GM18502 (cell line): ENCODE measurements around the gene SELENOM.
"Not testable (repeated sequence)": the region's sequence is repeated elsewhere in the genome, so short reads cannot be mapped to it uniquely, and the experiment has no call there.

Source experiments
- ATAC-seq: cut with Tn5 transposase; IDR thresholded peaks from one replicate; pipeline ENCODE4 v1.9.1; 2021; ENCODE audit warnings: mild to moderate bottlenecking; ENCODE audit not compliant: unreplicated experiment, poor library complexity

Gene SELENOM

DNA sequence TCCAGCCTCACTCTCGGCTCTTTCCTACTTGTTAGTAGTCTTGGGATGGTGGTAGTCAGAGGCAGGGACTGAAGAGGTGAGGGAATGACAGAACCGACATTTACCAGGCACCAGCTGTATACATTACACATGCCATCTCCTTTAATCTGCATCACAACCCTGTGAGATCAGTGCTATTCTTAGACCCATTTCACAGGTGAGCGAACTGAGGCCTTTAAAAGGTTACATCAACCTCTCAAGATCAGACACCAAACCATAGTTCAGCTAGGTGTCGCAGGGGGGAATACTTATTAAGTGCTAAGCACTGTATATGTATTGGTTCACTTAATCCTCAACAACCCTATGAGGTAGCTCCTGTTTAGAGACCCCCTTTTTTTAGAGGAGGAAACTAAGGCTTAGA is 27.3 kb upstream of the SELENOM start:
- ATAC-seq: no peak

- ATAC-seq: no peak
These were observed 26.5 kb upstream of the SELENOM start for GRCh38 chr22:31133911-31134310.

- no peak for ATAC-seq
These were observed 23.5 kb upstream of the SELENOM start for GRCh38 chr22:31130873-31131272.

DNA sequence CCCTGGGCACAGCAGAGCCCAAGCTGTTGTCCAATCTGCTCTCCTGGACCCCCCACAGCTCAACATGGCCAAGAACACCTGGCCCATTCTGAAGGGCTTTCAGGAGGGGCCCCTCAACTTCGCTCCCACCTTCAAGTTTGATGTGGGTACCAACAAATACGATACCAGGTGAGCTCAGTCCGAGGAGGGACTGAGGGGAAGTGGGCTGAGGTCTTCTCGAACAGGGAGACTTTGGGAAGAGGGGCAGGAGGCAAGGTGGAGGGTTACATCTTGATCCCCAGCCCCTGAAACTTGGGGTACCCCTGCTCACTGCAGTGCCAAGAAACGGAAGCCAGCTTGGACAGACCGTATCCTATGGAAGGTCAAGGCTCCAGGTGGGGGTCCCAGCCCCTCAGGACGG is 20.8 kb upstream of the SELENOM start:
- ATAC-seq: no peak

DNA sequence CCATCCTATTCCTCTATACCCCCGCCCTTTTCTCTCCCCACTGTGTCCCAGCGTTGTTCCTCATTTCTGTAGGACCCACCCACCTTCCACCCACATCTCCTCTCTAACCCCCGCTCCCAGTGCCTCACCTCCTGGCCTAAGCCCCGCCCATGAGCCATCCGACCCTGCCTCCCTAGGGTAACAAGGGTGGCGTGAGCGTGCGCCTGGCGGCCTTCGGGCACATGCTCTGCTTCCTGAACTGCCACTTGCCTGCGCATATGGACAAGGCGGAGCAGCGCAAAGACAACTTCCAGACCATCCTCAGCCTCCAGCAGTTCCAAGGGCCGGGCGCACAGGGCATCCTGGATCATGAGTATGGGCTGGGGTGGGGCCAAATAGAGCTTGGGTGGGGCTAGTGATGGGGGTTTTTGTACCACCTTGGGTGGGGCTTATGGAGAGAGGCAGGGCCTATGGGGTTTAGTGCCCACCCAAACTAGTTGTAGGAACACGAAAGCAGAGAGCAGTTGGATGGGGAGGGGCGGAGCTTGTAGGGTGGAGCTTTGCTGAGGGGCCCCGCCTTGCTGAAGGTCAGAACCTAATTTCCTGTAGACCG is 19.9 kb upstream of the SELENOM start:
- ATAC-seq: no peak

DNA sequence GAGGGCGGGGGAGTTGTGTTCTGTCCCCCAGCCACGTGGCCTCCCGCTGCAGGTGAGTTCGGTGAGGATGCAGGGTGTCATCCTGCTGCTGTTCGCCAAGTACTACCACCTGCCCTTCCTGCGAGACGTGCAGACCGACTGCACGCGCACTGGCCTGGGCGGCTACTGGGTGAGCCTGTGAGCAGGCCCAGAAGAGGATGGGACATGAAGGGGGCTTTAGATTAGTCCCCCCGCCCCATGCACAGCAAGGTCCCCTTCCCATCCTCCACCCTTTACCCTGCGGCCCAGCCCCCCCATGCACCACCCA is 19.5 kb upstream of the SELENOM start:
- ATAC-seq: no peak

GRCh38 chr22:31126128-31126868 is 18.9 kb upstream of the SELENOM start:
- ATAC-seq: no peak

DNA sequence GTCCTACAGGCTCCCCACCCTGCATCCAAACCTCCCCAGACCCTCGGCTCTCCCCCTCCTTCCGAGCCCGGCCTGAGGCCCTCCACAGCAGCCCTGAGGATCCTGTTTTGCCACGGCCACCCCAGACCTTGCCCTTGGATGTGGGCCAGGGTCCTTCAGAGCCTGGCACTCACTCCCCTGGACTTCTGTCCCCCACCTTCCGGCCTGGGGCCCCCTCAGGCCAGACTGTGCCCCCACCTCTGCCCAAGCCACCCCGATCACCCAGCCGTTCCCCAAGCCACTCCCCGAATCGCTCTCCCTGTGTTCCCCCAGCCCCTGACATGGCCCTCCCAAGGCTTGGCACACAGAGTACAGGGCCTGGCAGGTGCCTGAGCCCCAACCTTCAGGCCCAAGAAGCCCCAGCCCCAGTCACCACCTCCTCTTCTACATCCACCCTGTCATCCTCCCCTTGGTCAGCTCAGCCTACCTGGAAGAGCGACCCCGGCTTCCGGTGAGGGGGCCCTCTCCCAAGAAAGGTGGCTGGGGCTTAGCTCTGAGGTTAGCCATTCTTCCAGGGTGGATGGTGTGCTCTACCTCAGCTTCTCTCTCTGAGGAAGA is 18.3 kb upstream of the SELENOM start:
- ATAC-seq: no peak

DNA sequence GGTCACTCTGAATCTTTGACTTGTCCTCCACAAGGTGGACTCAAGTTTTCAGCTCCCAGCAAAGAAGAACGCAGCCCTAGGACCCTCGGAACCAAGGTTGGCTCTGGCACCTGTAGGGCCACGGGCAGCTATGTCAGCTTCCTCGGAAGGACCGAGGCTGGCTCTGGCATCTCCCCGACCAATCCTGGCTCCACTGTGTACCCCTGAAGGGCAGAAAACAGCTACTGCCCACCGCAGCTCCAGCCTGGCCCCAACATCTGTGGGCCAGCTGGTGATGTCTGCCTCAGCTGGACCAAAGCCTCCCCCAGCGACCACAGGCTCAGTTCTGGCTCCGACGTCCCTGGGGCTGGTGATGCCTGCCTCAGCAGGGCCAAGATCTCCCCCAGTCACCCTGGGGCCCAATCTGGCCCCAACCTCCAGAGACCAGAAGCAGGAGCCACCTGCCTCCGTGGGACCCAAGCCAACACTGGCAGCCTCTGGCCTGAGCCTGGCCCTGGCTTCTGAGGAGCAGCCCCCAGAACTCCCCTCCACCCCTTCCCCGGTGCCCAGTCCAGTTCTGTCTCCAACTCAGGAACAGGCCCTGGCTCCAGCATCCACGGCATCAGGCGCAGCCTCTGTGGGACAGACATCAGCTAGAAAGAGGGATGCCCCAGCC is 17.6 kb upstream of the SELENOM start:
- ATAC-seq: no peak

DNA sequence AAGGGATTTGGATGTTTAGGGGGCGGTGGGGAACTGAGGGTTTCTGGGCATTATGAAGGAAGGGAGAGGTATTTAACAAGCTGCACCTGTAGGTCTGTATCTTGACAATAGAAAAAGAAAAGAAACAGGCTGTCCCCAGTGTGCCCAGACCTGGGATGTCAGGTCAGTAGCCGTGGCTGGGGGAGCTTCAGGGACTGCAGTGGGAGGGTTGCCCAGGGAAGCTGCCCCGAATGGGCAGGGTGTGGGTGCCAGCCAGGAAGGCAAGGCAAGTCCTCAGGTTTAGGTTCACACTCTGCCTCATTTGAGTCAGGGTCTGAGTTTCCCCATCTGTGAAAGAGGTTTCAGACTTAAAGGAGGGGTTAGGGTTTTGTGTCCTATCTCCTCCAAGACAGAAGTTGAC is 16.9 kb upstream of the SELENOM start:
- no peak for ATAC-seq

DNA sequence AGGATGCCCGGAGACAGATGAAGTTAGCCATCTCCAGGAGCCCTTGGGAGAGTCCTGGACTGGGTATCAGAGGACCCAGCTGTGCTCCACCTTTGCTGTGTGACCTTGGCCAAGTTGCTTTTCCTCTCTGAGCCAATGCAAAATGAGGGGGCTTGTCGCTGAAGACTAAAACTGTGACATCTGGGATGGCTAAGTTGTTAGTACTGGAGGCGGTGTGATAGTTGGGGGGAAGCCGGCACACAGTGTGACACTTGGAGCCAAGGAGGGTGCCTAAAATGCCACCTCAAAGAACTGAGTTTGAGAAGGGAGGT is 15.9 kb upstream of the SELENOM start:
- no peak for ATAC-seq

GRCh38 chr22:31122532-31123291 is 15.3 kb upstream of the SELENOM start, which contains the start of gene INPP5J:
TSS of gene INPP5J (plus strand) at chr22:31122966. CDS start at chr22:31123015, 49 bp downstream.
- ATAC-seq: no peak

GRCh38 chr22:31122196-31122531 is 14.8 kb upstream of the SELENOM start:
- ATAC-seq: no peak

- no peak for ATAC-seq
These were observed 14.0 kb upstream of the SELENOM start for GRCh38 chr22:31121403-31121802.

GRCh38 chr22:31120642-31121041 is 13.3 kb upstream of the SELENOM start:
- no peak for ATAC-seq

GRCh38 chr22:31120230-31120629 is 12.9 kb upstream of the SELENOM start:
- no peak for ATAC-seq

- no peak for ATAC-seq
These were observed 11.8 kb upstream of the SELENOM start for GRCh38 chr22:31119026-31119717.

DNA sequence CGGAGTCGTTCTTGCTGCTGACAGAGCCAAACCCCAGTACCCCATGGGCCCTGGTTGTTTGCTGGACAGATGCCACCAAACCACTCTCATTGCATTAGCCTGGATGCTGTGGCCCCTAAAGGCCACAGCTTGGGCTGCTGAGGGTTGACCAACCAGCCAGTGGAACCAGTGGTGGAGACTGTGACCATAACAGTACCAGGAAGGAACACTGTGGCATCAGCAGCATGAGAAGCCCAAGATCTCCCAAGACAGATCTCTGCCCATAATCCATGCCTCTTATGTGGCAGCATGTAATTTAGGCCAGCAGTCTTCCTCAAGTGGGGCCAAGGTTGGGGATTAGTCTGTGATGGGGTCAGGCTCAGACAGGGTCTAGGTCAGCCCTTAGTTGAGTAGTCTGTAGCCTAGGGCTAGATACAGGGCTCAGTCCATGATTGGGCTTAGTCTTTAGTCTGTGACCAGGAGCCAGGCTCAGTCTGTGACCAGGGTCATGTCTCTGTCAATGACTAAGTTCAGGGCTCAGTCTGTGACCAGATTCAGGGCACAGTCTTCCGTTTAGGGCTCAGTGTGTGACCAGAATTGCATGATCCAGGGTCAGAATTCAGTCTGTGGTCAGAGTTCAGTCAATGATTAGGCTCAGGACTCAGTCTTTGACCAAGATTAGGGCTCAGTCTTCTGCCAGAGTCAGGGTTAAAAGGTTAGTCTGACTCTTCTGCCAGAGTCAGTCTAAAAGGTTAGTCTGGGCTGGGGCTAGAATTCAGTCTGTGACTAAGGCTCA is 10.9 kb upstream of the SELENOM start:
- ATAC-seq: no peak

DNA sequence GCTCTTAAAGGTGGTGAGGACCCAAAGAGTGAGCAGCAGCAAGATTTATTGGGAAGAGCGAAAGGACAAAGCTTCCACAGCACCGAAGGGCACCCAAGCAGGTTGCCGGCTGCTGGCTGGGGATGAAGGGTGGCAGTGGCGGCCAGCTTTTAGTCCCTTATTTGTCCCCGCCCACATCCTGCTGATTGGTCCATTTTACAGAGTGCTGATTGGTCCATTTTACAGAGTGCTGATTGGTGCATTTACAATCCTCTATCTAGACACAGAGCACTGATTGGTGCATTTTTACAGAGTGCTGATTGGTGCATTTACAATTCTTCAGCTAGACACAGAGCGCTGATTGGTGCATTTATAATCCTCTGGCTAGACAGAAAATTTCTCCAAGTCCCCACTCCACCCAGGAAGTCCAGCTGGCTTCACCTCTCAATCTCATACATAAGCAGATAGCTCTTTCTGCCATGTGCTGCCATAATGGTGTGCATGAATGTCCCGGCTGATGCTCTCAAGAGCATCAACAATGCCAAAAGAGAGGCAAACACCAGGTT is 5.3 kb upstream of the SELENOM start:
- not testable (repeated sequence) for ATAC-seq

GRCh38 chr22:31107894-31108218 is 488 bp upstream of the SELENOM start:
- peak; percentile 29 for ATAC-seq
